SU-DHL-6 (cell line): ENCODE results near the gene C19orf73.

Experiments used
- EZH2phosphoT487 ChIP-seq: fragments of 200-600 bp; sonication (generic), shearing (Covaris generic); conservative IDR thresholded peaks from 2 replicates; pipeline ENCODE4 v1.6.1; 2018; ENCODE audit warnings: mild to moderate bottlenecking, antibody characterized with exemption, low read length, moderate library complexity, mixed read lengths
- TF ChIP-seq, protein P1 (sequence below): fragments of 200-600 bp; sonication (generic); IDR thresholded peaks from one replicate; pipeline ENCODE4 v1.5.1; 2017; ENCODE audit warnings: antibody characterized with exemption, mild to moderate bottlenecking, low read length, moderate library complexity; ENCODE audit not compliant: insufficient read depth, poor library complexity, severe bottlenecking

DNA sequence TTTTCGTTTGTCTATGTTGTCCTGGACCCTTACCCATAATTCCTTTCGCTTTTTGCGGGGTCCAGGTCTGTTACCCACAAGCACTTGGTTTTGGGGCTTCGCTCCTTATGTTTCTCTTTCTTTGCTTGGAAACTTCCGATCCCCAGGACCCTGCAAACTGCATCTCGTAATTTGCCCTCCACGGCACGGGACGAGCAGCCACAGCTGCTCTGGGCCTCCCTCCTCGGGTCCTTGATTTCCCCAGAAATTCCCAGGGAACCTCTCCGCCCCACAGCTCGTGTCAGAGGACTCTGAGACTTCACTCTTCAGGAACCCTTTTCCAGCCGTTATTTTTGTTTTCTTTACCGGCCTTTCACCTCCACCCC lies 33.1 kb downstream of the C19orf73 start:
- TF ChIP-seq, protein P1, sequence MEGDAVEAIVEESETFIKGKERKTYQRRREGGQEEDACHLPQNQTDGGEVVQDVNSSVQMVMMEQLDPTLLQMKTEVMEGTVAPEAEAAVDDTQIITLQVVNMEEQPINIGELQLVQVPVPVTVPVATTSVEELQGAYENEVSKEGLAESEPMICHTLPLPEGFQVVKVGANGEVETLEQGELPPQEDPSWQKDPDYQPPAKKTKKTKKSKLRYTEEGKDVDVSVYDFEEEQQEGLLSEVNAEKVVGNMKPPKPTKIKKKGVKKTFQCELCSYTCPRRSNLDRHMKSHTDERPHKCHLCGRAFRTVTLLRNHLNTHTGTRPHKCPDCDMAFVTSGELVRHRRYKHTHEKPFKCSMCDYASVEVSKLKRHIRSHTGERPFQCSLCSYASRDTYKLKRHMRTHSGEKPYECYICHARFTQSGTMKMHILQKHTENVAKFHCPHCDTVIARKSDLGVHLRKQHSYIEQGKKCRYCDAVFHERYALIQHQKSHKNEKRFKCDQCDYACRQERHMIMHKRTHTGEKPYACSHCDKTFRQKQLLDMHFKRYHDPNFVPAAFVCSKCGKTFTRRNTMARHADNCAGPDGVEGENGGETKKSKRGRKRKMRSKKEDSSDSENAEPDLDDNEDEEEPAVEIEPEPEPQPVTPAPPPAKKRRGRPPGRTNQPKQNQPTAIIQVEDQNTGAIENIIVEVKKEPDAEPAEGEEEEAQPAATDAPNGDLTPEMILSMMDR, result no peak
- TF ChIP-seq EZH2phosphoT487, result no peak
